Hepatocyte (in vitro differentiated cells): ENCODE data around the gene MCM6.

Source experiments
- EZH2phosphoT487 ChIP-seq: fragments of 200-600 bp; sonication (generic); IDR thresholded peaks from one replicate; pipeline ENCODE4 v1.6.1; 2018; ENCODE audit warnings: antibody characterized with exemption, mild to moderate bottlenecking, low read depth, moderate library complexity; ENCODE audit not compliant: unreplicated experiment, severe bottlenecking
- TF ChIP-seq, protein P1 (sequence below): fragments of 200-600 bp; sonication (generic); IDR thresholded peaks from 2 replicates; pipeline ENCODE4 v1.5.1; 2016; ENCODE audit warnings: antibody characterized with exemption, mild to moderate bottlenecking; ENCODE audit not compliant: poor library complexity

DNA sequence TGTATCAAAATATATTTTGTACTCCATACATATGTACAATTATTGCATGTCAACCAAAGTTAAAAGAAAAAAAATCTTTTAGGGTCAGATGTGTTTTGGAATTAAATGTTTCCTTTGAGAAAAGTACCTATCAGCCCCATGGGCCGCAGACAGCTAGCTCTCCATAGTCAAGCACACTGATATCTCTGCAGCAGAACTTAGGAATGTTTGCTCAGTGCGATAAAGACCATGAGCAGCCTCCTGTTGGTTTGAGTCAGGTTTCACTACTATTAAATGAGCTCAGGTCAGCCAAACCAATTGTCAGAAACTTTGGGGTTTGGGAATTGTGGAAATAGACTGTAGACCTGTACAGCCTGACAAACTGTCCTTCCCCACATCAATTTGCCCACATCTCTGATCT, 73.0 kb downstream of the MCM6 start:
- TF ChIP-seq, protein P1, sequence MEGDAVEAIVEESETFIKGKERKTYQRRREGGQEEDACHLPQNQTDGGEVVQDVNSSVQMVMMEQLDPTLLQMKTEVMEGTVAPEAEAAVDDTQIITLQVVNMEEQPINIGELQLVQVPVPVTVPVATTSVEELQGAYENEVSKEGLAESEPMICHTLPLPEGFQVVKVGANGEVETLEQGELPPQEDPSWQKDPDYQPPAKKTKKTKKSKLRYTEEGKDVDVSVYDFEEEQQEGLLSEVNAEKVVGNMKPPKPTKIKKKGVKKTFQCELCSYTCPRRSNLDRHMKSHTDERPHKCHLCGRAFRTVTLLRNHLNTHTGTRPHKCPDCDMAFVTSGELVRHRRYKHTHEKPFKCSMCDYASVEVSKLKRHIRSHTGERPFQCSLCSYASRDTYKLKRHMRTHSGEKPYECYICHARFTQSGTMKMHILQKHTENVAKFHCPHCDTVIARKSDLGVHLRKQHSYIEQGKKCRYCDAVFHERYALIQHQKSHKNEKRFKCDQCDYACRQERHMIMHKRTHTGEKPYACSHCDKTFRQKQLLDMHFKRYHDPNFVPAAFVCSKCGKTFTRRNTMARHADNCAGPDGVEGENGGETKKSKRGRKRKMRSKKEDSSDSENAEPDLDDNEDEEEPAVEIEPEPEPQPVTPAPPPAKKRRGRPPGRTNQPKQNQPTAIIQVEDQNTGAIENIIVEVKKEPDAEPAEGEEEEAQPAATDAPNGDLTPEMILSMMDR: no peak
- no peak for TF ChIP-seq EZH2phosphoT487
